Iris pigment epithelial cell (primary cell): Measurements from ENCODE around the gene FAM186B.
"Not testable (repeated sequence)": the region's sequence is repeated elsewhere in the genome, so short reads cannot be mapped to it uniquely, and the experiment has no call there.

Experiments
- DNase-seq: peaks from one replicate; pipeline ENCODE4 v3.0.0-alpha.2; 2011; ENCODE audit warnings: low read depth

FAM186B gene

DNA sequence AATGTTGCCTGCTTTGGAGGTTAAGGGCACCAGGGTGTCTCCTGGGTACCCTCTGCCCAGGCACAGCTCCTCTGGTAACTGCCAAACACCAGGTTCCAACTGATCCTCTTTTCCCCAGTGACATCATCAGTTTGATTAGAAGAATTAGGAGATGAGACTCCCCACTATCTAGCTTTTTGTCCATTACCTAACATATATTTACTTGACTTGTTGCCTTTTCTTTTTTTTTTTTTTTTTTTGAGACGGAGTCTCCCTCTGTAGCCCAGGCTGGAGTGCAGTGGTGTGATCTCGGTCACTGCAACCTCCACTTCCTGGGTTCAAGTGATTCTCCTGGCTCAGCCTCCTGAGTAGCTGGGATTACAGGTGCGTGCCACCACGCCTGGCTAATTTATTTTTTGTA lies at the start of gene FAM186B:
Gene FAM186B, minus strand, starts transcription at position 101 of the 400 bp plus-strand sequence. CDS start 162 bp downstream, outside the sequence.
- DNase-seq, result not testable (repeated sequence)

DNA sequence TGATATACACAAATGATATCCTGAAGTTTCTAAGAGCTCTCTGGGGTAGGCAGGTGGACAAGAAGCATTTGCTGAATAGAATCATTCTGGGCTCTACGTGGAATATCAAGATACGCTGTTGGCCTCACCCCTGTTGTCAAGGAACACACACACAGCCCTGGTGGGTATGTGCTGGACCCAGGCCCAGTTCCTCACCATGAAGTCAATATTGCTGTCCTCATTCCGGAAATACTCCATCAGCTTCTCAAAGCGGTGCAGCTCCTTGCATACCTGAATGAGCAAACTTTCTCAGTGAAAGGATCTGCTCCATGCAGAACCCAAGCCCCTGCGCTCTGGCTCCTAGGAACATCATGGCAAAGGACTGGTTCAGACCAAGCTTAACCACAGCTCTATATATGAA lies 49.3 kb upstream of the FAM186B start:
- DNase-seq, result no peak

GRCh38 chr12:49652921-49653520 lies 47.6 kb upstream of the FAM186B start:
- DNase-seq, result no peak

- no peak for DNase-seq
Measured at GRCh38 chr12:49651855-49652254, 46.4 kb upstream of the FAM186B start.

GRCh38 chr12:49649892-49650291 lies 44.5 kb upstream of the FAM186B start:
- no peak for DNase-seq

GRCh38 chr12:49649445-49649844 lies 44.0 kb upstream of the FAM186B start:
- DNase-seq, result no peak

DNA sequence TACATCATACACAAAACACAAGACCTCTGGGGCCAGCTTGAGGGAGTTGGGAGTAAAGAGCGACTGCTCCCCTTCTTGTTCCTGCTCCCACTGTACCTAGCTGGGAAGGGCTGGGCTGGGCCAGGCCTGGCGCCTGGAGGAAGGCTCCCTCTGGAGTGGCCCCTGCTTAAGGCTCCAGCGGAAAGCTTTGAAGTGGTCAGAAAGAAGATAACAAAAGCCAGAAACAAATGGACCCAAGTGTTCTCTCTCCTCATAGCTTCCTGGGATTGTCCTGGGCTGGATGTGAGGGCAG lies 43.2 kb upstream of the FAM186B start:
- no peak for DNase-seq

DNA sequence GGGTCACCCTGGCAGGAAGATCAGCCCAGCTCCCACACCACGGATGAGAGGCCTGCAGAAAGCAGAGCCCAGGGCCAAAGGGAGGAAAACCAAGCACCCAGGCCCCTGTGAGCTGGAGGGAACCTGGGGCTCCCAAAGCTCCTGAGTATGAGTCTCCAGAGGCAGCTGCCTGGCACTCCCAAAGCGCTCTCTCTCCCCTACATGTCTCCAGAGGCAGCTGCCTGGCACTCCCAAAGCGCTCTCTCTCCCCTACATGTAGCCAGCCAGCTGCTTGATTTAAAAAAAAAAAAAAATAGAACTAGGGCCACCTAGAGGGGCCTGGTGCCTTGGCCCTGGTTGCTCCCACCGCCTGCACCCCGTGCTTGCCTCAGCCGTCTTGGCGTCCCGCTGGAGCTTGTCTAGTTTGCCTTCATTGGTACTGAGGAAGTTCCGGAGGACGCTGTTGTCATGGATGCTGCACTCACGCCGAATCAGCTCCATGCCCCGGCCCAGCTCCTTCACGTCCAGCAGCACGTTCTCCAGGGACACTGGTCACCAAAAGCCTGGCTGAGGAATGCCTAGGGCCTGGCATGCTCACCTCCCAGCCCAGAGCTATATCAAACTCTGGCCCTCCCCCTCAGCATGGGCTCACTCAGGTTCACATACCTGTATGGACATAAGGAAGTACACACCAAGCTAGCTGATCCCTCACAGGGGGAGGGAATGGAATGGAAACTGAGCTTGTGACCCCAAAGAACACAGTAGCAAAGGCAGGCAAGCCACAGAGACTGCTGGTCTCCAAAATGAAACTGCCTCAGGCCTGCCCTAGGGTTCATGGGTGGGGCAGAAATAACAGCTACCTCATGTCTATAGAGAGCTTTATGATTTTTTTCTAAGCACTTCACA lies 42.6 kb upstream of the FAM186B start:
- no peak for DNase-seq

GRCh38 chr12:49646871-49647654 lies 41.6 kb upstream of the FAM186B start:
- DNase-seq, result no peak

DNA sequence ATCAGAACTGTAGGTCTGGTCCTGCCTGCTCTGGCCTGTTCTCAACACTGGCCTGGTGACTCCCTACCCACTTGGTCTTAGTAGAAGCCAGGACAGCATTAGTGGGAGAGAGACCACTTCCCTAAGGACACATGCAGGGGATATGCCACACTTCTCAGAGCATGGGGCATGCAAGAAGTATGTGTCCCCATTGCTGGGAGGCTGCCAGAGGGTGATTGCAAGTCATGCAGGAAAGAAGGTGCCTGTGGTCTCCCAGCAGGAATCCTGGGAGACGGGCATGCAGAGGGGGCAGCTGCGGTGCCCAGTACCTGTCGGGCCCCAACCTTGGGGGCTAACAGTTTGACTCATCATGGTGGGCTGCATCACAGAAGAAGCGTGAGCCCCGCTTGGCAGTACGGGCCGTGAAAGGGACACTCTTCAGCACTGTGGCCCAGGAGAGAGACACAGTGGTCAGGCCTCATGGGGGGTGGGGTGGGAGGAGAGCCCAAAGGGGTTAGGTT lies 40.9 kb upstream of the FAM186B start:
- no peak for DNase-seq

DNA sequence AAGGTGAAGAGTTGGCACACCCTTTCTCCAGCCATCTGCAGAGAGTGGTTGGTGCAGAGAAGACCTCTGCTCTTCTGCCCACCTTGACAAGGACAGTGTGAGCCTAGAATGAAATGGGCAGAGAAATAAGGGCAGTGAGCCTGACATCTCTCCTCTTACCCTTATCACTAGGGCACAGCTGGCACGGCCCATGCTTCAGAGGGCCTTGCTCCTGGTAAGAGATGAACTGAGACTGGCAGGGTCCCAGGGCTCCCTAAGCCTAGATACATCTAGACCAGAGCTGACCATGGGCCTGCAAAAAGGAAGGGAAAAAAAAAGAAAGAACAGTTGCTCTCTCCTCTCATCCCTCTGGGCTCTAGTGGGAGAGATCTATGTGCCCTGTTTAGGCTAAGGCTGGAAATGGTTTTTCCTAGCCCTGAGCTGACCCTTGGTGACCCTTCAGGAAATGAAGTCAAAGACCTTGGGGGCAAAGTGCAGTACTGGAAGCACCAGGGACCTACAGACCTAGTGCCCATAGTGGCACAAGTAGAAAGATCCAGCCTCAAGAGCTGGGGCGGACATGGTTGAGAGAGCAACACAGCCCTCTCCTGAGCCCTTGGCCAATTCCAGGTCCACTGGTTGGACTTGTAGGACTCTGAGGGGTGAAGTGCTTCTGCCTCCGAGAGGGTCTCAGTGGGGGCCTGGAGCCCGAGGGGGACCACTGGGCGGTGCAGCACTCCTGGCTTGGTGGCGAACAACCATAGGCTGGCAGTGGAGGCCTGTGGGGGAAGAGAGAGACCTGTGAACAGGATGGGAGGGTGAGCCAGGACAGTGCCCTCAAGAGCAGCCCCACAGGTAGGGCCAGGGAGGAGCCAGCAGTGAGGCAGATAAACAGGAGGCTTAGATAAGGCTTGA lies 40.0 kb upstream of the FAM186B start:
- DNase-seq, result no peak

DNA sequence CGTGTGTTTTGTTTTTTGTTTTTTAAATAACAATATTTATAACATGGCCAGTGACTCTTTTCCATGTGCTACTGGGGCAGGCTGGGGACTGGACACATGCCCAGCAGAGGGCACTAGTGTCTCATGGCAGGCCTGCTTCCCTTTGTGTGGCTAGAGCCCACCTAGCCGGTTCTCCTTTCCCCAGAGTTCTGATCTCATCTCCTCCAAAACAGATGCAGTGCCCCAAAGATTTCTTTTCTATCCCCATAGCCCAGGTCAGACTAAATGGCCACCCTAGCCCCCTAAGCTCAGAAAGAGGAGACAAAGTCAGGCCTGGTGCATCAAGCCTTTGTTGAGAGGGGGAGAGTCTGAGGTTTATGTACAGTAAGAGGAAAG lies 39.2 kb upstream of the FAM186B start:
- peak; percentile 63 for DNase-seq

DNA sequence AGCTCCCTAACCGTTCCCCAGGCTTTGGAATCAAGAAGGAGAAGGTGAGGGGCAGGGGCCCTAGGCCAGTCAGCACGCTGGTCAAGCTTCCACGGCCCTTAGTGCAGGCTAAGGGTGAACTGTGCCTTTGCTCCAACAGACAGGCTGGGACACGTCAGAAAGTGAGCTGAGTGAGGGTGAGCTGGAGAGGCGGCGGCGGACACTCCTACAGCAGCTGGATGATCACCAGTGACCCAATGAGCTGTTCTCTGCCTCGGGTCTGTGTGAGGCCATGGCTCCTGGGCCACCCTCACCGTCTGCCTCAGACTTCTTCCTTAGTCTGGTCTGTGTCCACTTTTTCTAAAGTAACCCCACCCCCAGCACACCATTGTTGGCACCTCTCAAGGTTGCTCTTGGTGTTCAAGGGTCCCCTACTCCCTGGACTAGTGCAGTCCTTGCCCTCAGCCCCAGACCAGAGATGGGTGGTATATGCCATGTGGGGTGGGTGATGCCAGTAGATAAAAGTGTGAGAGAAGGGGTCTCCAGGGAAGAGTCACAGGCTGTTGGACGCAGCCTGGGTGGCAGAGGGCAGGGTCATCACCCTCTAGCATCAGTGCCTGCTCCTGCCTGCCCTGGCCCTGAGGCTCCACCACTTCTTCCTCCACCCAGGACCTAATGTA lies 38.7 kb upstream of the FAM186B start:
- no peak for DNase-seq

GRCh38 chr12:49643135-49643534 lies 37.7 kb upstream of the FAM186B start:
- no peak for DNase-seq

GRCh38 chr12:49642370-49642802 lies 36.9 kb upstream of the FAM186B start:
- DNase-seq, result no peak

DNA sequence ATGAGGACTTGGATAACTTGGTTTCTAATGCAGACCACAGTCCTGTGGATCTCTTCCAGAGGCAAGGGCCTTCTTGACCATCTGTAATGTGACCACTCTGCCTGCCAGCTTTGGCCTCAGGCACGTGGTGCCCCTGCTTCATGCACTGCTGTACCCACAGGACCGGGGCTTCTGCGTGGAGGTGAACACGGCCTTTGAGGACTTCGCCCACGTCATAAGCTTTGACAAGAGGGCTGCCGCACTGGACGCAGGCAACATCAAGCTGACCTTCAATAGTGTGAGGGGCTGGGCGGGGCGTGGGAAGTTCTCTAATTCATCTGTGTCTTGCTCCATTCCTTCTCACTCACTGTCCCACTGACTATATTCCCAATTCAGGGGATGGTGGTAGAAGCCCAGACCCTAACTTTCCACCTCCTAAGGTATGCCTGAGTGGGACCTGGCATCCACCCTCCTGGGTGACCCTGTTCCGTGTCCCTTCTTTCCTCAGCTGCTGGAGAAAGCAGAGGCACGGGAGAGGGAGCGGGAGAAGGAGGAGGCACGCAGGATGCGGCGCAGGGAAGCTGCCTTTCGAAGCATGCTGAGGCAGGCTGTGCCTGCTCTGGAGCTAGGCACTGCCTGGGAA lies 36.4 kb upstream of the FAM186B start:
- no peak for DNase-seq

DNA sequence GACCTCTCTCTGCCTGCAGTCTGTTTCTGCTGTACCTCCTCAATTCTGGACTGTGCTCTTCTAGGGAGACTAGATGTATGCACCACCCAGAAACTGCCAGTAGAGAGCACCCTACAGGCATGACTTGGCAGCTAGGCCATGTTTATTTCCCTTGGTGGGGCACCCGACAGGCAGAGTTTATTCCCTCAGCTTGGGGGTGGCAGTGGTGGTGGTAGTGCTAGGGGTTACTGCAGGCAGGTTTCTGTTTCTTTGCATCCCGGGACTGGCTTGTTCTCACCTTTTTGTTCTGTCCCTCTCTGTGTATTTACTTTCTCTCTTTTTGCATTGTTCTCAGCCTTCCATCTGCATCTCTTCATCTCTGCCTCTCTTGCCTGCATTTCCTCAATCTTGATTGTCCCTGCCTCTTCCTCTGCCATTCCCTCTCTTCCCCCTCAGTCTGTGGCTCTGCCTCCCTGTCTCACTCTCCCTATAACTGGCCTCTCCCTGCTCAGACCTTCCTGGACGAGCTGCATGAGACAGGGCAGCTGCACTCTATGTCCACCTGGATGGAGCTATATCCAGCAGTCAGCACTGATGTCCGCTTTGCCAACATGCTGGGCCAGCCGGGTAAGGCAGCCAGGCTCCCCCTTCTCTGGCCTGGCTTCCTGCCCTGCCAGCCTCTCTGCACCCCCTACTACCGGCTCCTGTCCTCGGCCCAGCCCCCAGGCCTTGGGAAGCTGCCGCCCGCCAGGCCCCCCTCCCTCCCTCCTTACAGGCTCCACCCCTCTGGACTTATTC lies 31.7 kb upstream of the FAM186B start:
- peak; percentile 75 for DNase-seq

DNA sequence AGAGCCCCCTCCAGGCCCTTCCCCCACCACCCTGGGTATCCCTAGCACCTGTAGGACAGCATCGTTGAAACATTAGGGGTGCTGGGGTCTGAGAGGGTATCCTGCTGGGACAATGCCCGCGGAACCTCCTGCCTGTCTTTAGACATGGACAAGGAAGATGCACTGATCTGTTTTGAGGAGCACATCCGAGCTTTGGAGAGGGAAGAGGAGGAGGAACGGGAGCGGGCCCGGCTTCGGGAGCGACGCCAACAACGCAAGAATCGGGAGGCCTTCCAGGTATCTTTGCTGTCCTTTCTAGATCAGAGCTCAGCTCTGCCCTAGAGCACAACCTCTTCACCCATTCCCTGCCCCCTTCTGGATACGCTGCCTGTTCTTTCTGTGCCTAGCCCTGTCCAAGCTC lies 31.1 kb upstream of the FAM186B start:
- no peak for DNase-seq

DNA sequence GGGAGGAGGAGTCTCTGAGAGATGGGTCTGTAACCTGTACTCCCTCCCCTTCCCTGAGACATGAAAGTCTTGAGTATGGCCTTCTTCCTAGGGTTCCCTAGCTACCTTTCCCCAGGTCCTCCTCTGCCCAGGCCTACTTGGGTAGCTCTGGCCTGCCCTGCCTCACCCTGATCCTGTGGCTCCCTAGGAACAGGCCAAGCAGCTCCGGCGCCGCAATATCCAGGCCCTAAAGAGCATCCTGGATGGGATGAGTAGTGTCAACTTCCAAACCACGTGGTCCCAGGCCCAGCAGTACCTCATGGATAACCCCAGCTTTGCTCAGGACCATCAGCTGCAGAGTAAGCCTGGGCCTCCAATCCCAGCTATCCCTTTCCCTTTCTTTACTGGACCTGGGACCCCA lies 30.2 kb upstream of the FAM186B start:
- no peak for DNase-seq

DNA sequence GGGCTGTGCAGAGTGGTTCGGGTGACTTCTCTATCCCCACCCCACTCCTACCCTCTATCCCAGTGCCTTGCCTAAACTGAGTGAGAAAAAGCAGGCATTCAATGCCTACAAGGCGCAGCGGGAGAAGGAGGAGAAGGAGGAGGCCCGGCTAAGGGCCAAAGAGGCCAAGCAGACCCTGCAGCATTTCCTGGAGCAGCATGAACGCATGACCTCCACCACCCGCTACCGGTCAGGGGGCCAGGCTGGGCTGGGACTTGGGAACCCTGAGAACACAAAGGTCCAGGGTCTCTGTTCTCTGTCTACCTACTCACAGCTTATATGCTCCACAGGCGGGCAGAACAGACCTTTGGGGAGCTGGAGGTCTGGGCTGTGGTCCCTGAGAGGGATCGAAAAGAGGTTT lies 29.6 kb upstream of the FAM186B start:
- DNase-seq, result no peak
